GM23338 (cell line): ENCODE data around the gene CYGB.

Experiments used
- EZH2 ChIP-seq: fragments of 200-600 bp; sonication (generic); IDR thresholded peaks from one replicate; pipeline ENCODE4 v1.8.0; 2017; ENCODE audit warnings: antibody characterized with exemption, mild to moderate bottlenecking, low read depth; ENCODE audit not compliant: unreplicated experiment
- JUNB ChIP-seq: IDR thresholded peaks from one replicate; pipeline ENCODE4 v1.6.1; 2016; ENCODE audit warnings: antibody characterized with exemption; ENCODE audit not compliant: unreplicated experiment
- POLR2AphosphoS5 ChIP-seq: IDR thresholded peaks from 2 replicates; pipeline ENCODE4 v1.6.1; 2016; ENCODE audit warnings: antibody characterized with exemption, low read depth
- TF ChIP-seq, protein P1 (sequence below): IDR thresholded peaks from one replicate; pipeline ENCODE4 v1.6.1; 2018; ENCODE audit warnings: antibody characterized with exemption; ENCODE audit not compliant: unreplicated experiment
- TF ChIP-seq, protein P2 (sequence below), 2 experiments: fragments of 200-600 bp in 1 of 2; sonication (generic) in 1 of 2; conservative IDR thresholded peaks; 2 replicates each; pipeline versions ENCODE4 v1.5.1 to v1.6.1; 2016 to 2017; ENCODE audit warnings: antibody characterized with exemption in 2 of 2, low read depth in 2 of 2, mild to moderate bottlenecking in 2 of 2, moderate library complexity in 1 of 2

DNA sequence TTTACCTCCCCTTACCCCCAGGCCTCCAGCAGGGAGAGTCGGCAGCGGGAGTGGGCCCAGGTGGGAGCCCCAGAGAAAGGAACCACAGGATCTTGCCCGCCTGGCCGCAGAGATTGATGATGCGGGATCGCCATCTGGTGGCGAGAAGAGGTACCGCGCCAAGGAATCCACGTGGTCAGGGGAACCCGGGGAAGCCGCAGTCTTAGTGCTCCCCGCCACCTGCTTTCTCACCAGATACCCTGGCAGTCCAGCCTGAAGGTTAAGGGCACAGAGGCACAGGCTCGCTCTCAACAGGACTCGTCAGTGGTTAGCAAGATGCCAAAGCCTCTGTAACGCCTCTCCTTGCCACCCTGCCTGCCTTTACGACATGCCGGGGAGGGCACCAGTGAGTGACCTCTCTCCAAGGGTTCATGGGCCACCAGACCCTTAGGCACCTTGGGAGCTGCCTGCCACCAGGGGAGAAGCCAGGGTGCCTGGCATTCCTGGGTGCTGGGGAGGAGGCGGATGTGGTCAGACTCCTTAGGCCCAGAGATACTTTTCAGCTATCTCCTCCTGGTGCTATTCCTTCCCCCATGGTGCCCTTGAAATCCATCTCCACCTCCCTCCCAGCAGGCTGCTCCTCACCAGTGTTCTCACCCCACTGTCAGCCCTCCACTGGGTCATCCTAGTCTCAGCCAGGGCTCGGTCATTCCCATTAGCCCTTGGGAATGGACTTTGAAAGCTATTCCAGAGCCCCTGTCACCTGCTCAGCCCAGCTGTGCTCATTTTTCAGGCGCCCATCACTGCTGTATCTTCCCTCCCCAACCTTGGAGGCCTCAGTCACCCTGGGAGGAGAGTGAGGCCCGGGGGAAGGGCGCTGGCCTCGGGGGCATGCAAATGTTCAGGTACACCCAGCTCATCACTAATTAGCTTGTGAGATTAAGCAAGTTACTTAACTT lies 30.8 kb downstream of the CYGB start:
- TF ChIP-seq, protein P1, sequence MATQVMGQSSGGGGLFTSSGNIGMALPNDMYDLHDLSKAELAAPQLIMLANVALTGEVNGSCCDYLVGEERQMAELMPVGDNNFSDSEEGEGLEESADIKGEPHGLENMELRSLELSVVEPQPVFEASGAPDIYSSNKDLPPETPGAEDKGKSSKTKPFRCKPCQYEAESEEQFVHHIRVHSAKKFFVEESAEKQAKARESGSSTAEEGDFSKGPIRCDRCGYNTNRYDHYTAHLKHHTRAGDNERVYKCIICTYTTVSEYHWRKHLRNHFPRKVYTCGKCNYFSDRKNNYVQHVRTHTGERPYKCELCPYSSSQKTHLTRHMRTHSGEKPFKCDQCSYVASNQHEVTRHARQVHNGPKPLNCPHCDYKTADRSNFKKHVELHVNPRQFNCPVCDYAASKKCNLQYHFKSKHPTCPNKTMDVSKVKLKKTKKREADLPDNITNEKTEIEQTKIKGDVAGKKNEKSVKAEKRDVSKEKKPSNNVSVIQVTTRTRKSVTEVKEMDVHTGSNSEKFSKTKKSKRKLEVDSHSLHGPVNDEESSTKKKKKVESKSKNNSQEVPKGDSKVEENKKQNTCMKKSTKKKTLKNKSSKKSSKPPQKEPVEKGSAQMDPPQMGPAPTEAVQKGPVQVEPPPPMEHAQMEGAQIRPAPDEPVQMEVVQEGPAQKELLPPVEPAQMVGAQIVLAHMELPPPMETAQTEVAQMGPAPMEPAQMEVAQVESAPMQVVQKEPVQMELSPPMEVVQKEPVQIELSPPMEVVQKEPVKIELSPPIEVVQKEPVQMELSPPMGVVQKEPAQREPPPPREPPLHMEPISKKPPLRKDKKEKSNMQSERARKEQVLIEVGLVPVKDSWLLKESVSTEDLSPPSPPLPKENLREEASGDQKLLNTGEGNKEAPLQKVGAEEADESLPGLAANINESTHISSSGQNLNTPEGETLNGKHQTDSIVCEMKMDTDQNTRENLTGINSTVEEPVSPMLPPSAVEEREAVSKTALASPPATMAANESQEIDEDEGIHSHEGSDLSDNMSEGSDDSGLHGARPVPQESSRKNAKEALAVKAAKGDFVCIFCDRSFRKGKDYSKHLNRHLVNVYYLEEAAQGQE: no peak
- TF ChIP-seq, protein P2, sequence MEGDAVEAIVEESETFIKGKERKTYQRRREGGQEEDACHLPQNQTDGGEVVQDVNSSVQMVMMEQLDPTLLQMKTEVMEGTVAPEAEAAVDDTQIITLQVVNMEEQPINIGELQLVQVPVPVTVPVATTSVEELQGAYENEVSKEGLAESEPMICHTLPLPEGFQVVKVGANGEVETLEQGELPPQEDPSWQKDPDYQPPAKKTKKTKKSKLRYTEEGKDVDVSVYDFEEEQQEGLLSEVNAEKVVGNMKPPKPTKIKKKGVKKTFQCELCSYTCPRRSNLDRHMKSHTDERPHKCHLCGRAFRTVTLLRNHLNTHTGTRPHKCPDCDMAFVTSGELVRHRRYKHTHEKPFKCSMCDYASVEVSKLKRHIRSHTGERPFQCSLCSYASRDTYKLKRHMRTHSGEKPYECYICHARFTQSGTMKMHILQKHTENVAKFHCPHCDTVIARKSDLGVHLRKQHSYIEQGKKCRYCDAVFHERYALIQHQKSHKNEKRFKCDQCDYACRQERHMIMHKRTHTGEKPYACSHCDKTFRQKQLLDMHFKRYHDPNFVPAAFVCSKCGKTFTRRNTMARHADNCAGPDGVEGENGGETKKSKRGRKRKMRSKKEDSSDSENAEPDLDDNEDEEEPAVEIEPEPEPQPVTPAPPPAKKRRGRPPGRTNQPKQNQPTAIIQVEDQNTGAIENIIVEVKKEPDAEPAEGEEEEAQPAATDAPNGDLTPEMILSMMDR (conservative IDR thresholded peaks at IDR 0.05; ENCODE audit: low read depth in 2 of 2): peak; percentile 92 to 97
- no peak for TF ChIP-seq POLR2AphosphoS5
- no peak for TF ChIP-seq JUNB
- TF ChIP-seq EZH2: no peak
